Measurements from ENCODE around the gene DDR2. TPM values are rescaled to one million over a fixed set of nuclear protein-coding genes. Genes with fewer than 3 reads are reported as not detected.
A peak's percentile ranks its signal among the peaks of the same experiment; 100 is the strongest.
"Not testable (repeated sequence)": the region's sequence is repeated elsewhere in the genome, so short reads cannot be mapped to it uniquely, and the experiment has no call there.

The DDR2 gene
- total RNA-seq, 1 donor from 2014 or later: 0.37 TPM

DNA sequence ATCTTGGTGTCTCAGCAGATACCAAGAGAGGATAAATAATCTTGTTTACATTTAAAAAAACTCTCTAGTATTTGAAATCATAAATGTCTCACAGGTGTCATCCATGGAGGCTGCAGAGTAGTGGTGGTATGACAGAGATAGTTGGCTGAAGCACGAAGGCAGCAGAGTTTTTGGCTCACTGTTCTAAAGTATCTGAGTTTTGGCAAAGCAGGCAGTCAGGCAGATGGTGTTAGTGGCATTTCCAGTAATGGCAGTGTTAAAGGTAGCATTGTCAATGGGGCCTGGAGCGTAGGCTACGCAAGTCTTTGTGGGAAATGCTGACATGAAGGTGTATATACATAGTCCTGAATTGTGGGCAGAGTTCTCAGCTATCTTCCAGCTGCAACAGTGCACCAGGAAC, 89.8 kb downstream of the DDR2 start:
- no peak overlapping the region for H3K27ac Mint-ChIP-seq
- no peak overlapping the region for H3K4me3 Mint-ChIP-seq
- intact Hi-C loops (cut with micrococcal nuclease): no loop called here
- H3K4me1 Mint-ChIP-seq: no peaks in the 10 kb centered on the region
- no peak for DNase-seq
- H3K27me3 Mint-ChIP-seq: peaks cover 11% of the 10 kb centered on the region
- no peaks in the 10 kb centered on the region for H3K9me3 Mint-ChIP-seq
- H3K36me3 Mint-ChIP-seq (ENCODE audit: low read depth): no peaks in the 10 kb centered on the region

DNA sequence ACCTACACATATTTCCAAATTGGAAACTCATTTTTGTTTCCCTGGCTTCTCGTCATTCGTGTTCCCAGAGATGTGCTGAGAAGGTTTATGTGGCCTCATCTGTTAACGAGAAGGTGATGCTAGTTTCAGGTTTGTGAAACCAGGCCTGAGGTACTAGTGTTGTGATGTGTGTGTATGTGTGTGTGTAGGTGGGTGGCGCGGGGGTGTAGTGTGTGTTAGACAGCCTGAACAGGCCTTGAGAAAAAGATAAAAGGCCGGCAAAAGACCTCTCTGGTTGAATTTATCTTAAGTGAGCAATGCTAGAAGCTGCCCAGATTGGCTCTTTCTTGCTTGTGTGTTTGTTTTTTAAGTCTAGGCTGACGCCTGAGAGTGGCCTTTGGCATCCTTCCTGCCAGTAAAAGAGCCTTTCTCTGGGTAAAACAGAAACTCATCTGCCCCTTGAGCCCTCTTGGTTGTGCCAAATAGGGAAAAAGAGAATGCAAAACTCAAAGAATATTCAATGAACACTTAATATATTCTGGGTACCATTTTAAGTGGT, 92.4 kb downstream of the DDR2 start:
- no peaks in the 10 kb centered on the region for H3K4me1 Mint-ChIP-seq

DNA sequence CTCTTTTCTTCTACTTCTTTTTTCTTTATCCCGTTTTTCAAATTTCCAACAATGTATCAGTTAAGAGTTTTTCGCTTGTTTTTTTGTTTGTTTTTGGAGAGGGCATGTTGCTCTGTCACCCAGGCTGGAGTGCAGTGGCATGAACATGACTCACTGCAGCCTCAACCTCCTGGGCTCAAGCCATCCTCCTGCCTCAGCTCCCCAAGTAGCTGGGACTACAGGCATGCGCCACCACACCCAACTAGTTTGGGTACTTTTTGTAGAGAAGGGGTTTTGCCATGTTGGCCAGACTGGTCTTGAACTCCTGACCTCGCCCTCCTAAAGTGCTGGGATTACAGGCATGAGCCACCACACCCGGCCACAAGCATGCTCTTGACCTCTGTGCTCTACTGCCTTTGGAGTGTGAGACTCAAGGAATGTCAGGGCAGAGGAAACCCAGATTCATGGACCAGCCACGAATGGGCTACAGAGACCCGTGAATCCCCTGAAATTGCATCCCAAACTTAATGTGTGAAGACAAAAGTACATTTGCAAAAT, 93.1 kb downstream of the DDR2 start:
- DNase-seq: no peak
- Mint-ChIP-seq H3K27ac (no peak overlapping the region), H3K4me1 (no peaks in the 10 kb centered on the region), H3K9me3 (no peaks in the 10 kb centered on the region), H3K27me3 (peaks cover 7% of the 10 kb centered on the region), H3K36me3 (ENCODE audit: low read depth) (no peaks in the 10 kb centered on the region), H3K4me3 (no peak overlapping the region)
- intact Hi-C loops (cut with micrococcal nuclease): no loop called here

More for the DNA sequence above, 92.4 kb downstream of the DDR2 start:
- DNase-seq: no peak
- Mint-ChIP-seq H3K4me3 (no peak overlapping the region), H3K27ac (no peak overlapping the region), H3K9me3 (no peaks in the 10 kb centered on the region), H3K27me3 (peaks cover 9% of the 10 kb centered on the region), H3K36me3 (ENCODE audit: low read depth) (no peaks in the 10 kb centered on the region)
- intact Hi-C loops (cut with micrococcal nuclease): no loop called here

DNA sequence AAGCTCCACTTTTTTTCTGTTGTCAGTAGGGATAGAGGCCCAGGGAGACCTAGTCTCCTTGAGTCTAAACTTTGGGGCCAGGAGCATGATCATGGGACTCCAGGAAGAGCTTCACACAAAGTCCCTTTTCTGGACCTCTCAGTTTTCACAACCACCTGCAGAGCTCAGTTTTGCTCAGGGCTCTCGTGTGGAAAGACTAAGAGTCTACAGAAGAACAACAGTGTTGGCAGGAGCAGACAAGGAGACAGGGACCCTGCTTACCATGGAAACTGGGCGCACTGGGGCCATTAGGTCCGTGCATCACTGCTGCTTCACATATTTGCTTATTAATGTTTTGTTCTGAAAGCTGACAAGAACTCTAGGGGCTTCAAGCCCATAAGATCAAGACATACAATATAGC, 94.3 kb downstream of the DDR2 start:
- no peaks in the 10 kb centered on the region for H3K4me1 Mint-ChIP-seq
- no peak overlapping the region for H3K27ac Mint-ChIP-seq
- no peaks in the 10 kb centered on the region for H3K36me3 Mint-ChIP-seq (ENCODE audit: low read depth)
- no peaks in the 10 kb centered on the region for H3K9me3 Mint-ChIP-seq
- intact Hi-C loops (cut with micrococcal nuclease): no loop called here
- peaks cover 2% of the 10 kb centered on the region for H3K27me3 Mint-ChIP-seq
- no peak for DNase-seq
- no peak overlapping the region for H3K4me3 Mint-ChIP-seq

DNA sequence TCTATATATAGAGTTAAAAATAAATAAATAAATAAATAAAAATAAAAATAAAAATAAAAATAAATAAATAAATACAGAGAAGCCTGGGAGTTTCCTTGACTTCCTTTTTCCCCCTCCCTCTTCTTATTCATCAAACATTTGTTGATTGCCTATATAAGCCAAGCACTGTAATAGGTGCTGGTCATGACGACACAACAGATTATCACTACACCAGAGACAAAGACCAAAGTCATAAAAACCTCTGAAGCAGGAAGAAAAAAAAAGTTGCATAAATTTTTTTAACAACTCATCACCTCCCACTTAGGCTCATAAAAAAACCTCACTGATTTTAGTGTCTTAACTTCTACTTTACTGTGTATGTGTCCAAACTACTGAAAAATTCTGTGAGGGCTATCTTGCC, 95.2 kb downstream of the DDR2 start:
- H3K27ac Mint-ChIP-seq; H3K36me3 Mint-ChIP-seq (ENCODE audit: low read depth); DNase-seq; intact Hi-C loops (cut with micrococcal nuclease); H3K9me3 Mint-ChIP-seq; H3K27me3 Mint-ChIP-seq; H3K4me3 Mint-ChIP-seq; H3K4me1 Mint-ChIP-seq: not testable (repeated sequence)

- H3K27ac Mint-ChIP-seq: no peak overlapping the region
- no peaks in the 10 kb centered on the region for H3K27me3 Mint-ChIP-seq
- intact Hi-C loops (cut with micrococcal nuclease): no loop called here
- H3K9me3 Mint-ChIP-seq: no peaks in the 10 kb centered on the region
- H3K36me3 Mint-ChIP-seq (ENCODE audit: low read depth): no peaks in the 10 kb centered on the region
- no peak for DNase-seq
- H3K4me3 Mint-ChIP-seq: no peak overlapping the region
- no peaks in the 10 kb centered on the region for H3K4me1 Mint-ChIP-seq
Measured at GRCh38 chr1:162728573-162728972, 96.3 kb downstream of the DDR2 start.

DNA sequence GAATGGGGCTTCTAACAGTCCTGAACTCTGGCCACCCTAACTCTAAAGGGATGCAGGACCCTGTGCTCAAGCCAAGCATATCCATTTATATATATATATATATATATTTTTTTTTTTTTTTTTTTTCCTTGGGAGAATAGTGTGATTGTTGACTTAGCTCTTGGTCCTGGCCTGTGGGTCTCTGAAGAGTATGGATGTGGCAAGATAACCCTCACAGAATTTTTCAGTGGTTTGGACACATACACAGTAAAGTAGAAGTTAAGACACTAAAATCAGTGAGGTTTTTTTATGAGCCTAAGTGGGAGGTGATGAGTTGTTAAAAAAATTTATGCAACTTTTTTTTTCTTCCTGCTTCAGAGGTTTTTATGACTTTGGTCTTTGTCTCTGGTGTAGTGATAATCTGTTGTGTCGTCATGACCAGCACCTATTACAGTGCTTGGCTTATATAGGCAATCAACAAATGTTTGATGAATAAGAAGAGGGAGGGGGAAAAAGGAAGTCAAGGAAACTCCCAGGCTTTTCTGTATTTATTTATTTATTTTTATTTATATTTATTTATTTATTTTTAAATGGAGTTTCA, 97.0 kb downstream of the DDR2 start:
- H3K36me3 Mint-ChIP-seq (ENCODE audit: low read depth); H3K27me3 Mint-ChIP-seq; H3K4me1 Mint-ChIP-seq; H3K4me3 Mint-ChIP-seq; intact Hi-C loops (cut with micrococcal nuclease); DNase-seq; H3K9me3 Mint-ChIP-seq; H3K27ac Mint-ChIP-seq: not testable (repeated sequence)

- no peaks in the 10 kb centered on the region for H3K4me1 Mint-ChIP-seq
- H3K36me3 Mint-ChIP-seq (ENCODE audit: low read depth): no peaks in the 10 kb centered on the region
- no peak overlapping the region for H3K27ac Mint-ChIP-seq
- no peaks in the 10 kb centered on the region for H3K27me3 Mint-ChIP-seq
- no peaks in the 10 kb centered on the region for H3K9me3 Mint-ChIP-seq
- H3K4me3 Mint-ChIP-seq: no peak overlapping the region
- intact Hi-C loops (cut with micrococcal nuclease): no loop called here
- no peak for DNase-seq
Measured at GRCh38 chr1:162732094-162732493, 99.8 kb downstream of the DDR2 start.

DNA sequence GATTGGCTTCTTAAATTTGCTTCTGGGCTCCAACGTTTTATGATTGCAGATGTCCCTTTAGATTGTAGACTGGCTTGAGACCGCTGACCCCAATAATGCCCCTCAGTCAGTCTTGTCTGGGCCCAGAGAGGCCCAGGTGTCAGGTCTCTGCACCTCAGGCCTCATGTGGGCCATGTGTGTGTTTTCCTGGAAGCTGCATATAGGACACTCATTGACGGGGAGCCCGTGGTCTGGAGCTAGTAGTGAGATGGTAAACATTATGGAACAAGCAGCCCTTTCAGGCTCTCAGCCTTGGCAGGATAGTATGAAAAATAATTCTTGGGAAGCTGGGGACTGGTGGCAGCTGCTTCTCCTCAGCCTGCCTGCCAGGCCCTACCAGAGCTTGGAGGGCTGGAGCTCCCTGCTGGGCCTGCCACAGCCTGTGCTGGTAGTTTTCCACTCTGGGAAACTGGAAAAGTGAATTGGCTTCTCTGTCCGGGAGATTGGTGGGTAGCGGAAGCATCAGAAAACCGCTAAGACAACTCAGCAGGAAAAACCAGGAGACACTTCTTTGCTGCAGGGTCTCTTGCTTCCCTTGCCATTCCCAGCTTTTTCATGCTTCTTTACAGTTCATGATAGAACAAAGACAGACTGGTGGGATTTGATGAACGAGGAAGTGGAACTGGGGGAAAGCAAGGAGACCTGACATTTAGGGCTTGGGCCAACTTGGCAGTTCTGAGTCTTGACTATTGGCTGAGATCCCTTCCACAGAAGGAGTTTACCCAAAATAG, 100.5 kb downstream of the DDR2 start:
- no peak overlapping the region for H3K27ac Mint-ChIP-seq
- intact Hi-C loops (cut with micrococcal nuclease): no loop called here
- no peak for DNase-seq
- H3K36me3 Mint-ChIP-seq (ENCODE audit: low read depth): no peaks in the 10 kb centered on the region
- H3K4me1 Mint-ChIP-seq: no peaks in the 10 kb centered on the region
- no peak overlapping the region for H3K4me3 Mint-ChIP-seq
- no peaks in the 10 kb centered on the region for H3K27me3 Mint-ChIP-seq
- H3K9me3 Mint-ChIP-seq: no peaks in the 10 kb centered on the region

DNA sequence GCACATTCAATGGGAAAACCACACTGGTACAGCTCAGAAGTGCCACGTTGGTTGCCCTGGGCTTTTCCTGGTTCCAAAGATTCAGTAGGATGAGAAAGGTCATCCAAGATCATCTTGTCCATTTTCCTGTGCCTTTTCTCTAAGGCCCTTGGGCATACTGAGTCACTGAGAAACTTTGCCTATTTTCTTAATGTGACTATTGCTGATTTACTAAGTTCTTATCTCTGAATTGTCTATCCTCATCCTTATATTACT, 101.0 kb downstream of the DDR2 start:
- no peaks in the 10 kb centered on the region for H3K4me1 Mint-ChIP-seq
- no peak overlapping the region for H3K4me3 Mint-ChIP-seq
- H3K27me3 Mint-ChIP-seq: no peaks in the 10 kb centered on the region
- H3K27ac Mint-ChIP-seq: no peak overlapping the region
- intact Hi-C loops (cut with micrococcal nuclease): no loop called here
- DNase-seq: no peak
- no peaks in the 10 kb centered on the region for H3K36me3 Mint-ChIP-seq (ENCODE audit: low read depth)
- no peaks in the 10 kb centered on the region for H3K9me3 Mint-ChIP-seq

- Mint-ChIP-seq H3K36me3 (ENCODE audit: low read depth) (no peaks in the 10 kb centered on the region), H3K9me3 (no peaks in the 10 kb centered on the region), H3K27ac (no peak overlapping the region), H3K27me3 (no peaks in the 10 kb centered on the region), H3K4me1 (no peaks in the 10 kb centered on the region), H3K4me3 (no peak overlapping the region)
- DNase-seq: no peak
- intact Hi-C loops (cut with micrococcal nuclease): no loop called here
Measured at GRCh38 chr1:162734047-162734446, 101.8 kb downstream of the DDR2 start.

DNA sequence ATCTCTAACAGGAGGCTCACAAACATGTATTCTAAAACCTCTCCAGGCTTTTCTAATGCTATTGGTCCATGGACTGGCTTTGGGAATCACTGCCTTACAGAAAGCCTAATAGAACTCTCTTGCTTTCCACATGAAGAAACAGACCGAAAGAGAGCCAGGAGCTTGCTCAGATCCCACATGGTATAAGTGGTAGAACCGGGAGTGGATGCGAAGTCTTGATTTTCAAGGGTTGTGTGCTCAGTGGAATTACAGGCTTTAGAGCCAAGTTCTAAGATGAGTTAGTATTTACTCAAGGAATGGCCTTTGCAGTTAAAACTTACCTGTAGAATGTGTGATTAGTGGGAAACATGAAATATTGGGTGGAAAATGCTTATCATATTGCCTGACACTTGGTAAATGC, 103.9 kb downstream of the DDR2 start:
- no peaks in the 10 kb centered on the region for H3K36me3 Mint-ChIP-seq (ENCODE audit: low read depth)
- no peak for DNase-seq
- H3K9me3 Mint-ChIP-seq: no peaks in the 10 kb centered on the region
- H3K4me3 Mint-ChIP-seq: no peak overlapping the region
- no peaks in the 10 kb centered on the region for H3K27me3 Mint-ChIP-seq
- no peaks in the 10 kb centered on the region for H3K4me1 Mint-ChIP-seq
- intact Hi-C loops (cut with micrococcal nuclease): no loop called here
- H3K27ac Mint-ChIP-seq: no peak overlapping the region

- intact Hi-C loops (cut with micrococcal nuclease): no loop called here
- DNase-seq: no peak
- peak overlapping the region; percentile 64 for H3K27ac Mint-ChIP-seq
- no peak overlapping the region for H3K4me3 Mint-ChIP-seq
- H3K36me3 Mint-ChIP-seq (ENCODE audit: low read depth): no peaks in the 10 kb centered on the region
- no peaks in the 10 kb centered on the region for H3K9me3 Mint-ChIP-seq
- H3K27me3 Mint-ChIP-seq: no peaks in the 10 kb centered on the region
- H3K4me1 Mint-ChIP-seq: no peaks in the 10 kb centered on the region
Measured at GRCh38 chr1:162736633-162737067, 104.4 kb downstream of the DDR2 start.

- no peaks in the 10 kb centered on the region for H3K9me3 Mint-ChIP-seq
- no peak overlapping the region for H3K27ac Mint-ChIP-seq
- no peaks in the 10 kb centered on the region for H3K36me3 Mint-ChIP-seq (ENCODE audit: low read depth)
- no peaks in the 10 kb centered on the region for H3K27me3 Mint-ChIP-seq
- no peak for DNase-seq
- no peak overlapping the region for H3K4me3 Mint-ChIP-seq
- intact Hi-C loops (cut with micrococcal nuclease): no loop called here
- no peaks in the 10 kb centered on the region for H3K4me1 Mint-ChIP-seq
Measured at GRCh38 chr1:162740755-162741154, 108.5 kb downstream of the DDR2 start.

DNA sequence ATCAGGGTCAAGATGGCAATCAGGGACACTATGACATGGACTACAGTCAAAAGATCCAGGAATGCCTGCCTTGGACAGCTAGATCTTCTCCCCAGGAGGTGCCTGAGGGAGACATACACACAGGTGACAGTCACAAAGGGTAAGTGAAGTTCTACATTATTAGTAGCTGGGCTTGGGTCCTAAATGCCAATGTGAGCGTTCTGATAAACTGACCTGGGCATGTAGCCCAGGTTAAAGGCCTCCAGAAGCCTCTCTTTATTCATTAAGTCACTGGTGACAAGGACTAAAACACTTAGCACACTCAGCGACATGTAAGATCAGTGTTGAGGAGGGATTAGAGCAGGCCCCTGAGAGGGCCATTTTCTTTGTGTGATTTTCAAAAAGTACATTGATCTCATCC, 109.3 kb downstream of the DDR2 start:
- Mint-ChIP-seq H3K4me1 (no peaks in the 10 kb centered on the region), H3K27ac (no peak overlapping the region), H3K36me3 (ENCODE audit: low read depth) (no peaks in the 10 kb centered on the region), H3K4me3 (no peak overlapping the region), H3K9me3 (no peaks in the 10 kb centered on the region), H3K27me3 (no peaks in the 10 kb centered on the region)
- no peak for DNase-seq
- intact Hi-C loops (cut with micrococcal nuclease): no loop called here
